ENCODE data around the gene ZNF763.

ZNF763 gene

GRCh38 chr19:12000152-12000981, 35.5 kb downstream of the ZNF763 start:
- TF ChIP-seq CTCF (IDR thresholded peaks at IDR 0.05; ENCODE audit: extremely low read depth, missing control alignments), result no peak
- peak; percentile 64 for DNase-seq (ENCODE audit: low spot score)

GRCh38 chr19:12015015-12015752, 50.3 kb downstream of the ZNF763 start:
- no peak for TF ChIP-seq CTCF (IDR thresholded peaks at IDR 0.05; ENCODE audit: extremely low read depth, missing control alignments)
- no peak for DNase-seq (ENCODE audit: low spot score)

GRCh38 chr19:12015753-12016116, 50.9 kb downstream of the ZNF763 start:
- TF ChIP-seq CTCF (IDR thresholded peaks at IDR 0.05; ENCODE audit: extremely low read depth, missing control alignments), result no peak
- DNase-seq (ENCODE audit: low spot score), result no peak
